ENCODE results near the gene BRME1. TPM values are rescaled to one million over a fixed set of nuclear protein-coding genes. Genes with fewer than 3 reads are reported as not detected.
A peak's percentile ranks its signal among the peaks of the same experiment; 100 is the strongest.

BRME1 gene
- total and polyA plus RNA-seq, 2 donors from 2014 or later: 1.5 to 1.8 TPM

- Histone ChIP-seq H3K36me3 (ENCODE audit: control insufficient read depth in 2 of 3, insufficient read depth in 3 of 3, low read length in 3 of 3) (peaks cover 0 to 3% (median 0%) of the 10 kb centered on the region in 3 donors), H3K27ac (ENCODE audit: low read depth in 2 of 2, low read length in 2 of 2) (no peak overlapping the region), H3K4me3 (ENCODE audit: low read length in 3 of 3) (peak overlapping the region; percentile 14 to 78 (median 61)), H3K9ac (ENCODE audit: low read length in 3 of 3) (peak overlapping the region in 1 of 3 donors; percentile 80), H3K4me1 (ENCODE audit: control insufficient read depth in 2 of 3, insufficient read depth in 2 of 3, low read depth in 1 of 3, low read length in 3 of 3) (peaks cover 0 to 10% (median 4%) of the 10 kb centered on the region in 3 donors), H3K9me3 (ENCODE audit: control insufficient read depth in 2 of 3, insufficient read depth in 1 of 3, low read length in 3 of 3) (no peaks in the 10 kb centered on the region), H3K27me3 (ENCODE audit: control insufficient read depth, insufficient read depth, low read length) (no peaks in the 10 kb centered on the region)
- FAIRE-seq: no peak
- DNase-seq: no peak
- intact Hi-C loops (cut with DNase I): no loop called here
- TF ChIP-seq CTCF (IDR thresholded peaks at IDR 0.05; ENCODE audit: borderline replicate concordance, extremely low read depth, insufficient read depth): no peak
Observed at GRCh38 chr19:13906910-13907309, 993 bp upstream of the BRME1 start.

- Histone ChIP-seq H3K9ac (ENCODE audit: low read length in 3 of 3) (peak overlapping the region in 2 of 3 donors; percentile 45 to 80), H3K9me3 (ENCODE audit: control insufficient read depth in 2 of 3, insufficient read depth in 1 of 3, low read length in 3 of 3) (no peaks in the 10 kb centered on the region), H3K27ac (ENCODE audit: low read depth in 2 of 2, low read length in 2 of 2) (no peak overlapping the region), H3K4me1 (ENCODE audit: control insufficient read depth in 2 of 3, insufficient read depth in 2 of 3, low read depth in 1 of 3, low read length in 3 of 3) (peaks cover 0 to 10% (median 4%) of the 10 kb centered on the region in 3 donors), H3K4me3 (ENCODE audit: low read length in 3 of 3) (peak overlapping the region; percentile 14 to 78 (median 61)), H3K36me3 (ENCODE audit: control insufficient read depth in 2 of 3, insufficient read depth in 3 of 3, low read length in 3 of 3) (peaks cover 0 to 3% (median 0%) of the 10 kb centered on the region in 3 donors), H3K27me3 (ENCODE audit: control insufficient read depth, insufficient read depth, low read length) (no peaks in the 10 kb centered on the region)
- FAIRE-seq (no peak), DNase-seq (peak in 1 of 5 donors; percentile 21)
- TF ChIP-seq CTCF (IDR thresholded peaks at IDR 0.05; ENCODE audit: borderline replicate concordance, extremely low read depth, insufficient read depth): no peak
- intact Hi-C loops (cut with DNase I): no loop called here
Observed at GRCh38 chr19:13906521-13906904, 596 bp upstream of the BRME1 start.

- DNase-seq (no peak), FAIRE-seq (no peak)
- Histone ChIP-seq H3K36me3 (ENCODE audit: control insufficient read depth in 2 of 3, insufficient read depth in 3 of 3, low read length in 3 of 3) (no peaks in the 10 kb centered on the region), H3K9ac (ENCODE audit: low read length in 3 of 3) (no peak overlapping the region), H3K9me3 (ENCODE audit: control insufficient read depth in 2 of 3, insufficient read depth in 1 of 3, low read length in 3 of 3) (no peaks in the 10 kb centered on the region), H3K4me3 (ENCODE audit: low read length in 3 of 3) (no peak overlapping the region), H3K4me1 (ENCODE audit: control insufficient read depth in 2 of 3, insufficient read depth in 2 of 3, low read depth in 1 of 3, low read length in 3 of 3) (peaks cover 0 to 10% (median 4%) of the 10 kb centered on the region in 3 donors), H3K27me3 (ENCODE audit: control insufficient read depth, insufficient read depth, low read length) (no peaks in the 10 kb centered on the region), H3K27ac (ENCODE audit: low read depth in 2 of 2, low read length in 2 of 2) (no peak overlapping the region)
- intact Hi-C loops (cut with DNase I): no loop called here
- TF ChIP-seq CTCF (IDR thresholded peaks at IDR 0.05; ENCODE audit: borderline replicate concordance, extremely low read depth, insufficient read depth): peak; percentile 11
Observed at GRCh38 chr19:13902993-13903555, 2.8 kb downstream of the BRME1 start.
